Activated naive CD4-positive, alpha-beta T cell treated with anti-CD3 and anti-CD28 coated beads, Interleukin-2, amount 50 U/mL, for 72 hours (primary cell): ENCODE results near the gene SREBF2. TPM values are rescaled to one million over a fixed set of nuclear protein-coding genes. Genes with fewer than 3 reads are reported as not detected.
A peak's percentile ranks its signal among the peaks of the same experiment; 100 is the strongest.

ENCODE experiments used
- ATAC-seq, 2 donors: fragments of 150-1000 bp; cut with Tn5 transposase; 2 replicates each; pipeline ENCODE4 v1.10.0; 2021; ENCODE audit warnings: mild to moderate bottlenecking in 2 of 2, moderate library complexity in 2 of 2
- DNase-seq, 2 donors: peaks; one replicate each; pipeline ENCODE4 v3.0.0; 2021 to 2022; ENCODE audit warnings: low spot score in 2 of 2
- H3K27ac Mint-ChIP-seq, 2 donors: one replicate each; pipeline ENCODE4 v1.8.0; 2022; ENCODE audit warnings: mild to moderate bottlenecking in 2 of 2, mixed read lengths in 2 of 2
- H3K36me3 Mint-ChIP-seq, 2 donors: one replicate each; pipeline ENCODE4 v1.8.0; 2022; ENCODE audit warnings: mixed read lengths in 2 of 2
- H3K9me3 Mint-ChIP-seq, 2 donors: one replicate each; pipeline ENCODE4 v1.8.0; 2022; ENCODE audit warnings: mixed read lengths in 2 of 2
- total RNA-seq, 2 donors: library from RNA; stranded (reverse); gene quantifications; one replicate each; pipeline ENCODE4 v1.2.3, GENCODE V29; 2022

SREBF2 gene
- total RNA-seq, 2 donors from 2014 or later, result 162 to 163 TPM

DNA sequence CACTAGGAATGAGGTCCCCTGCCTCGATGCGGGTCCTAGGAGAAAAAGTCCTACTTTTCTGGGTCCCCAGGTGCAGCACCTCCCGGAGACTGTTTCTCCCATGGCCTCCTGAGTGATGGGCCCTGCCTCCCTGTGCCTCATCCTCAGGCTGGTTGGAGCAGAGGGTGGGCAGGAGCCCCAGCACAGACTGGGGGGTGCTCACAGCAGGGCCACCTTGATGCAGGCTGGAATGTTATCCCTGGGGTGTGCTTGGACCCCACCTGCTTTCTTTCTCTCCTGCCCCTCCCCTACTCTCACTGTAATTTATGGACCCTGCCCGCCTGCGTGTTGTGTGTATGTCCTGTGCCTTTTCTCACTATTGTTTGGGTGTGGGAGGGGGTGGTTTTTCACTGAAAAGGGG is 73.9 kb downstream of the SREBF2 start:
- peak overlapping the region in 1 of 2 donors; percentile 18 for H3K27ac Mint-ChIP-seq
- H3K9me3 Mint-ChIP-seq, result no peaks in the 10 kb centered on the region
- ATAC-seq (no peak), DNase-seq (no peak)
- H3K36me3 Mint-ChIP-seq, result no peaks in the 10 kb centered on the region

DNA sequence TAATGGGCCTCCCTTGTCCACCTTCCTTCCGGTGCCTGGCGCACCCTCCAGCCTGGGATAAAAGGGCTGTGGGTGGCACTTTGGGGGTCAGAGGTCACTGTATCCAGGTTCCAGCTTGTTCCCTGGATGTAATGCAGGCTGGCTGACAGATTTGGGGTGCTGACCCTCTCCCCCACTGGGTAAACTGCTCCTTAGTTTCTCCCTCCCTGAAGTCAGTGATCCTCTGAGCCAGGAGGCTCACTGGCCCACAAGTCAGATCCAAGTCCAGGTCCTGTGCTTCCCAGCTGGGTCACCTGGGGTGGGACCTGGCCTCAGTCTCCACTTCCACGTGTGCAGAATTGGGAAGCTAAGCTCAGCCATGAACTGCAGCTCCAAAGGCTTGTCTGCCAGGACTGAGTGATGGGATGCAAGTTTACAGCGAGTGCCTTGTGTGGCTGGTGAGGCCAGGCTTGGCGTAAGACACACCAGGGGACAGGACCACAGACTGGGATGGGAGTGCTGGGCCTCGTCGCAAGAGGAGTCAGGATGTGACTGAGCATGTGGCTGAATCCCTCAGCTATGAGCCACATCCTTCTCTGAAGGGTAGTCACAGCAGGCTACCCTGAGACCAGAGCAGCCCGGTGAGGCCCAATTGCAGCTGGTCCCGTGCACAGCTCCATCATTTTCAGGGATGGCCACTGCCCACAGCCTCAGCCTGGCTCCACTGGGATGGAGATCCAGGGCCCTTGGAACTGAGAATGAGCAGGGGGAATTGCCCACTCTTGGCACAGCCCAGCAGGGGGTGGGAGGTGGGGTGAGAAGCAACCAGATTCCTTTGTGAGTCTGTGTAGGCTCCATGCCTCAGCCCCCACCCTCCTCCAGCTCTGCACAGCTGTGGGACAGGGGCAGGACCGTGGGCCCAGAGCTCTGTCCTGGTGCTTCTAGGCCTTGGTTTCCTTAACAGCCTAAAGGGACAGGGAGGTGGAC is 74.8 kb downstream of the SREBF2 start:
- ATAC-seq (peak in 1 of 2 donors; percentile 53), DNase-seq (no peak)
- no peaks in the 10 kb centered on the region for H3K9me3 Mint-ChIP-seq
- H3K27ac Mint-ChIP-seq, result peak overlapping the region; percentile 18 to 33
- no peaks in the 10 kb centered on the region for H3K36me3 Mint-ChIP-seq

DNA sequence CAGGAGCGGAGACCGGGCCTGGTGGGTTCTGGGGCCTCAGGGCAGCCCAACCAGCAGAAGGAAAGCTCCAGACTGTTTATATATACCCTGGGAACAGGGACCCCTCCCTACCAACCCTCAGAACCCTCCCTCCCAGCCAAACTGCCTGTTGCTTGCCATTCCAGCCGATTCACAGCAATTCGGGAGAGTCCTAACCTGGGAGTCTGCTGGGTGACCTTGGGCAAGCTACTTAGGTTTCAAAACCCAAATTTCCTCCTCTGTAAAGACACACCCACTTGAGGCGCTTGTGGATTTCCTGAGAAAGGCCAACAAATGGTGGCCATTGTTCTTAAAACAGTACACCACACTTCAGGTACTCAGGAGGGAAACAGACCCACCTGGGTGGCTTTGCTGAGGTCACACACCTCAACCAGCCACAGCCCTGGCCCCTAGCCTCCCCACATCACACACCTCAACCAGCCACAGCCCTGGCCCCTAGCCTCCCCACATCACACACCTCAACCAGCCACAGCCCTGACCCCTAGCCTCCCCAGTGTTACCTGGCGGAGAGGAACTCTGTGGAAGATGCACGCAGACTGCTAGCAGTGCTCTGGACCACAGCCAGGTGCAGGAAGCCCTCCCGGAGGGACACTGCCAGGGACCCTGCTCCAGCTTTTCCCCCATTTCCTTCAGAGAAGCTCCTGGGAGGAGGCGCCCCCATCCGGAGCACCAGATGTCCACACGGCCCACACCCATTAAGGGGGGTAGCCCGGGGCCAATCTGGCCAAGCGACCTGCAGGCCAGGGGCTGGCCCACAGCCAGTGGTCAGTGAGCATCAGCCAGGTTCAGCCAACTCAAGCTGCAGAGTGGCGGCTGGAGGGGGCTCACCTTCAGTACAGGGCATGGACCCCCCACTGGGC is 75.8 kb downstream of the SREBF2 start:
- Mint-ChIP-seq H3K9me3 (no peaks in the 10 kb centered on the region), H3K27ac (peak overlapping the region; percentile 46 to 55), H3K36me3 (no peaks in the 10 kb centered on the region)
- no peak for DNase-seq
- peak in 1 of 2 donors; percentile 25 for ATAC-seq

DNA sequence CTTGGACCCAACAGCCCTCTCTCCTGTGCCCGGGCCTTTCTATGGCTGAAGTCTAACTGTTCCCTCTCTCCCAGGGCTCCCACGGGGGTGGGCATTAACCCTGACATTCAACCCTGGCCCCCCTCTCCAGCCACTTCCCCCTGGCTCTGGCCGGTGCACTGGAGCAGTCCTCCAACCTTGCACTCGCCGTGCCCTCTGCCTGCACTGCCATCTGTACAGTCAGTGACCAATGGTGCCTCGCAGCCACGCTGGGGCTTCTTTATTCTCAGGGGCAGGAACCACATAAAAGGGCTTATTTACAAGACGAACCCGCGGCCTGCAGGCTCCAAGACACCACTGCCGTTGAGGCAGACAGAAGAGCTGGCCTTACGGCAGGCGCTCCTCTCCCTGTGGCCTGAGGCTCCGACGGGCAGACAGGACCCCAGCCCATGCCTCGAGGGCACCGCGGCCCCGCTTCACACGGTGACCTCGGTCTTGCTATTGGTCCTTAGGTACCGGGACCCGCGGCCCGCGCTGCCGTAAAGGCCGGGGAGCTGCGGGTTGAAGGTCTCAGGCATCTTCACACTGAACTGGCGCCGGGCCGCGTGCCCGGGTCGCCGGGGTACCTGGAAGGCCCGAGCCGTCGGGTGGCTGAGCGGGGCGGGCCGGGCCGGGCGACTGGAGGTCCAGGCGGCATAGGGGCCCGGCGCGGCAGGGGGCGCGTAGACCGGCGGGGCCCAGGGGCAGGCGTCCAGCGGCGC is 76.6 kb downstream of the SREBF2 start:
- DNase-seq (no peak), ATAC-seq (no peak)
- H3K27ac Mint-ChIP-seq, result peak overlapping the region; percentile 46 to 55
- H3K9me3 Mint-ChIP-seq, result no peaks in the 10 kb centered on the region
- no peaks in the 10 kb centered on the region for H3K36me3 Mint-ChIP-seq

DNA sequence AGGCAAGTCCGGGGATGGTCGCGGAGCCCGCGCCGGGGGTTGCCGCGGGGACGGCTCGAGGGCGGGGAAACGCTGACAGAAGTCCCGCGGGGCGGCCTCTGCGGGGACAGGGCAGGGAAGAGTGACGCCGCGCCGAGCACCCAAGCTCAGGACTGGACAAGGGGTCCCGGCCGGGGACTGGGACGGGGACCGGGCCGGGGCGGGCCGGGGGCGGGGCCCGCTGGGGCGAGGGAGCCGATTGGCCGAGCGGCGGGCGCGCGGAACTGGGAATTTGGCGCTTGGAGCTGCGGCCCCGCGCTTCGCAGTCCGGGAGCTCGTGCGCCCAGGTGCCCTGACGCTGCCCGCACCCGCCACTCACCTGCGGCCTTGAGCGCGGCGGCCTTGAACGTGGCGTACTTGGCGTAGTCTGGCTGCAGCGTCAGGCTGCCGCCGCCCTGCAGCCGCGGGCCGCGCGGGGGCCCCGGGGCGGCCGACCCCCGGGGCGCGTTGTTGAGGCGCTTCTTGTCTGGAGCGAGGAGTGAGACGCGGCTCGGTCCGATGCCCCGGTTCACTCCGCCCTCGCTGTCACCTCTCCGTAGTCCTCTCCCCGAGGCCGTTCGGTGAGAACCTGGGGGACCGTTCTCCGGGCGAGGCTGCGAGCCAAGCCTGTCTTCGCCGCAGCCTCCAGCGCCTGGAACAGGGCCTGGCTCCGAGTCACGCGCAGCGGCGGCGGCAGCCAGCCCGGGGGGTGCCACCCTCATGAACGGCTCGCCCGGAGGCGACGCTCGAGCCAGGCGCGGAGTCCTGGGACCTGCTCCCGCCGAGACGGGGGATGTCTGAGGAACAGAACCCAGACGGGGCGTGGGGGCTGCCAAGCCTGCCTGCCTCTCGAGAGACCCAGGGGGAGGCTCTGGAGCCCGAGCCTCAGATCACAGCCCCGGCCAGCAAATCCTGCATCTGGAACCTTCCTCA is 77.4 kb downstream of the SREBF2 start:
- peak in 1 of 2 donors; percentile 16 for ATAC-seq
- DNase-seq, result no peak
- Mint-ChIP-seq H3K9me3 (no peaks in the 10 kb centered on the region), H3K36me3 (no peaks in the 10 kb centered on the region), H3K27ac (no peak overlapping the region)

DNA sequence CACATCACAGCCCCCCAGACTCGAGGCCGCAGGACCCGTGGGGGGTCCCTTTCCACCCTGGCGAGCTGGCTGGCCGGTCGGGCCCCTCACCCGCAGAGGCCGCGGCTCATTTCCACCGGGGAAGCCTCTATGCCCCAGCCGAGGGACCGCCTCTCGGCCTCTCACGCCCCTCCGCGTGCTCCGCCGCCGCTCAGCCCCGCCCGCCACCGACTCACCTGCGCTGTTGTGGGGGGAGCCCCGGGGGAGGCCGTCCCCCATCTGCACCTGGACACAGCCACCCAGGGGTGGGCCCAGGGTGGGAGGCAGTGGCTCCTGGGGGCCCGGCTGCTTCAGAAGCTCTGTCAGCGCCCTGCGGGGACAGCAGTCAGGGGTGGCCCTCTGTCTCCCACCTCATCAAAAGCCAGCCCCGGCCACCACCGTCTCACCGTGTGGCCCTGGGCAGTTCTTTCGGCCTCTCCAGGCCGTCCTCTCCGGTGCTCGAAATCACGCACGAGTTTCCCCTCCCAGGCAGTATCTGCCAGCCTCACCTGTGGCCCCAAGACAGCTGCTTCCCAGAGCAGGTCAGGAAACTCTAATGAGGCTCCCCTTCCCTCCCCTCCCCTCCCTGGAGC is 78.2 kb downstream of the SREBF2 start:
- H3K36me3 Mint-ChIP-seq, result no peaks in the 10 kb centered on the region
- peak in 1 of 2 donors; percentile 7 for ATAC-seq
- no peak overlapping the region for H3K27ac Mint-ChIP-seq
- no peaks in the 10 kb centered on the region for H3K9me3 Mint-ChIP-seq
- DNase-seq, result no peak

DNA sequence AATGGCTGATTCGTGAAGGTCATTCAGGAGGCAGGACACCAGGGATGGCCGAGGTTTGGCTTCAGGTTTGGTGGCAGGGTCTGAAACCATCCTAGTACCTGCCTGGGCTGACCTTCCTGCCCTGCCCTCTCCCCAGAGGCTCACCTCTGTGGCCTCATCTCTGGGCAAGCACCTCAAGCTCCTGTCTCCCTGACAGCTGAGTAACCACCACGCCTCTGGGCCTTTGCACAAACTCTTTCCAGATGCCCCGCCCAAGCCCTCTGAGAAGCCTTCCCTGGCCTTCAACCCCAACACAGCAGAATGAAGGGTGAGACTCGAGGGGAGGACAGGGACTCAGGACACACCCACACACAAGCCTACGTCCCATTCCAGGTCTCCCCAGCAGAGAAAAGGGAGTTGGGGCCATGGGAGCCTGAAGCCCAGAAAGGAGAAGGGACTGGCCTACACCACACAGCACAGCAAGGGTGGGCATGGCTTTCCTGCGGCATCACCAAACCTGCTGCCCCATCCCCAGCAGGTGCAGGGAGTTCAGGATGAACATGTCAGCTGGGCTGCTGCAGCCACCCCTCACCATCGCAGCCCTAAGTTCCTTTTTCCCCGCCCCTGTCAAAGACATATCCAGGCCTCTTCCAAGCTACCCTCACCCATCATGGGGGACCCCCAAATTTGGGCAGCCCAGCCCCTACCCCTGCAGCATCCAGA is 79.6 kb downstream of the SREBF2 start:
- ATAC-seq (no peak), DNase-seq (no peak)
- H3K36me3 Mint-ChIP-seq, result no peaks in the 10 kb centered on the region
- H3K27ac Mint-ChIP-seq, result peak overlapping the region in 1 of 2 donors; percentile 52
- H3K9me3 Mint-ChIP-seq, result no peaks in the 10 kb centered on the region

DNA sequence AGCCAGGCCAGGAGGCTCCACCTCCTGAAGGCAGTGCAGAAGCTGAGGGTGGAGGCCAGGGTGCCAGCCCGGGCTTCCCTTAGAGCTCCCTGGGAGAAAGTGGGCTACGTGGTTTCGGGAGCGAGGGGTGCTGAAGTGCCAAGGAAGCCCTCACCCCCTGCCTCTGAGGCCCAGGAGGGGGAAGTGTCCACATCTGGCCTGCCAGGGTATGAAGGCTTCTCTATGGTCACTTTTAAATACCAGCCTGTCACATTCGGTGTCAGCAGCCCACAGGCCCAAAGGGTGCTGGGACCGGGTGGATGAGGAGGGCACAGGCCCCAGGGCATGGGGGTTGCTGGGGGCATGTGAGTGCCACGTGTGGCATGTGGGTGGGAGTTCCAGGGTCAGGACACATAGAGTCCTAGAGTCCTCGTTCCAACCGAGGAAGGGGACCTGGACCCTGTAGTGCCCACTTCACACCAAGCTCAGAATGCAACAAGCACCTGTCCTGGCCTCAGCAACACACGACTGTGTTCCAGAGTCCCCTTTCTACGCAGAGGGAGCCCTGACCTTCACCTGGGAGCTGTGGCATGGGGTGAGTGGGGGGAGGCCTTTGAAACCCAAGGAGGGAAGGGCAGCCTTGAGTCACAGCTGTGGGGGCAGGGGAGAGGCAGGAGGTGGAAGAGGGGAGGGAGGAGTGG is 80.3 kb downstream of the SREBF2 start:
- Mint-ChIP-seq H3K36me3 (no peaks in the 10 kb centered on the region), H3K9me3 (no peaks in the 10 kb centered on the region), H3K27ac (no peak overlapping the region)
- DNase-seq (no peak), ATAC-seq (no peak)

DNA sequence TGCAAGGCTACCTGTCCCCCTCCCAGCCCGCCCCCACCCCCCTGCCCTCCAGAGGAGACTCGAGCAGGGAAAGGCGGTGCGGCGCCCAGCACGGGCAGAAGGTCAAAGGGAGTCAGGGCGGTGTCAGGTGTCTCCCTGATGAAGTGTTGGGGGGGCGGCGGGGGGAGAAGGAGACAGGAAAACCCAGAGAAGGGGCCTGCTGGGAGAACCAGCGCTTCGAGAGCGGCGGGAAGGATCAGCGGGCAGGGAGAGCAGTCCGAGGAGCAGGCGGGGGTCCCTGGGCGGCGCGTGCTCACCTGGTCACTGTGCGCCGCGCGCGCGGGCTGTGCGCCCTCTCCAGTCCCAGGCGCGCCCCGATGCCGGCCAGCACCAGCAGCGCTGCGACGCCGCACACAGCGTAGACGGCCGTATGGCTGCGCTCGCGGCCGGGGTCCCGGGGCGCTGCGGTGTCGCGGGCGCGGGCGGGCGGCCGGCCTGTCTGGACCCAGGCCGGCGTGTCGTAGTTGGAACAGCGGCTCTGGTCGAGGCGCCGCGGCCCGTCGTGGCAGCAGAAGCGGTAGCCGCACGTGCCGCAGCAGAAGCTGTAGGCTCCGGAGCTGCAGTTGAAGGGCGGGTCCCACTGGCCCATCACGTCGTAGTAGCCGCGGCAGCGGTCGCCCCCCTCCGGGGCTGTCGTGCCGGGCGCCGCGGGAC is 81.1 kb downstream of the SREBF2 start:
- H3K9me3 Mint-ChIP-seq, result no peaks in the 10 kb centered on the region
- no peaks in the 10 kb centered on the region for H3K36me3 Mint-ChIP-seq
- H3K27ac Mint-ChIP-seq, result no peak overlapping the region
- DNase-seq (no peak), ATAC-seq (peak in 1 of 2 donors; percentile 4)

DNA sequence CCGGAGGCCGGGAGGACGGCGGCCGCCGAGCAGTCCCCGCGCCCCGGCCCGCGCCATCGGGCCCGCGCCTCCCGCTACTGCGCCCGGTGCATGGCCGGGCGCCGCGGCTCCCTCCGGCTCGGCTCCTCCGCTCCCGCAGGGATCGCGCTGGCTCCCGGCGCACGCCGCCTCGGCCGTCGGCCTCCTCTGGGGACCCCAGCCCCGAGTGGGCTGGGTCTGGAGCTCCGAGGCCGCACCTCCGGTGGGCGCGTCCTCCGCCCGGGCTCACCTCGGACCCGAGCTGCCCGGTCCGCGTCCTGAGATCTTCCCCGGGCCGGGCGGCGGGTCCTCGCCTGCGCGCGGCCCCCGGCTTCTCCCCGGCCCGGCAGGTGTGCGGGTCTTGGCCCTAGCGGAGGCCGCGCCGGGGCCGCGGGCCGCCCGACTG is 81.7 kb downstream of the SREBF2 start:
- ATAC-seq, result no peak
- Mint-ChIP-seq H3K9me3 (no peaks in the 10 kb centered on the region), H3K36me3 (no peaks in the 10 kb centered on the region), H3K27ac (no peak overlapping the region)
- no peak for DNase-seq

DNA sequence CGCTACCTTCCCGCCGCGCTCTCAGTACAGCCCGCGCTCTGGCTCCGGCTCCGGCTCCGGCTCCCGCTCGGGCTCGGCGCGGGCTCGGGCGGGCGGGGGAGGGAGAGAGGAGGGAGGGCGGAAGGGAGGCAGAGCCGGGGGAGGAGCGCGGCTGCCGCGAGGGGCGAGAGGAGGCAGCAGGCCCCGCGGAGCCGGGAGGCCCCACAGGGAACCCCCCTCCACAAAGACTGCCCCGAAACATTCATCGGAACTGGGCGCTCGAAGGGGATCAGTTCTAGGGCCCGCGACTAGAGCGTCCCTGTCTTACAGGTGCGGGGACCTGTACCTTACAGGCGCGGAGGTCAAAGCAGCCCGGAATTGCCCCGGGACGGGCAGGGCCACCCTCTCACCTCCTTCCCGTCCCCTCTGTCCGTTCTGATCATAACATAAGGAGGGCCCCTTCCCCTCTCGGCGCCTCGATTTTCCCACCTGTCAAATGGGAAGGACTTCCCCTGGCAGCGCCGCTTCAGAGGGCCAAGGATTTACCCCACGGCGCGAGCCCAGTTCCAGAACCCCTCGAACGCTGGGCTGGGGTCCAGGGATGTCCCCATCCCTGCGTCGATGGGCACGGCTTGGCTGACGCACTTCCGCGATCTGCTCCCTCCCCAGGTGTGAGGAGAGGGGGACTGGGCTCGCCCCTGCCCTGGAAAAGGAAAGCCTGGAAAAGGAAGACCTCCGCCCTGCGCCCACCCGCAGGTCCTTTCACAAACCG is 82.3 kb downstream of the SREBF2 start, which contains the start of gene SHISA8:
TSS of gene SHISA8 (minus strand) at position 40 of the 751 bp plus-strand sequence. CDS start 407 bp downstream, outside the sequence.
- H3K27ac Mint-ChIP-seq, result no peak within 1 kb of the TSS
- DNase-seq, result peak in 1 of 2 donors; percentile 65
- no peaks in the 10 kb centered on the region for H3K9me3 Mint-ChIP-seq
- ATAC-seq, result peak; percentile 42 to 46
- H3K36me3 Mint-ChIP-seq, result no peaks in the 10 kb centered on the region

DNA sequence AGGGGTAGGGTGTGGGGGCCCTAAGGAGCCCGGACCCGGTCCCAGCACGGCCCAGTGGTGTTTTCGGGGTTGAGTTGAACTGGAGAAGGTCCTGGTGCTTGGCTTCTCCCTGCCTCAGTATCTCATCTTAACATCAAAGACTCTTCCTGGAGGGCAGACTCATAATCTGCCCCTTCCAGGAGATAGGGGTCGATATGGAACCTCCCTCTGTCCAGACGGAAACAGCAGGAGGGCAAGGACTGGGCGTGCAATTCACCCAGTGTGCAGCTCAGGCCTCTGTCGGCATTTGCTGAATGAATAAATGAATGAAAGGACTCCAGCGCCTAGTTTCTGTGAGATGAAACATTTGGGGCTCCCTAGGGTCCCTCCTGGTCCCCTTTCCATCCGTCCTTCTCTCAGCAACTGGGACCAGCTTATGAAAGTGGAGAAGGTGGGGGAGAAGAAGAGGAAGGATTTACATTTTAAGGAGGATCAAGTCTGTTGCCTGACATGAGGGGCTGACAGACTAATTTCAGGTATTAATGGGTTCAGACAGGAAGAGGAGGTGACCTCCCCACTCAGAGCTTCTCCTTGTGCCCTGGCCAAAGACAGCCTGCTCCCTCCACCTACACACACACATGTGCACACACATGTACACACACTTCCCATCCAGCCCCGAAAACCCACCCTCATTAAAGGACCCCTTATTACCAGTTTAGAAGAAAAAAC is 83.0 kb downstream of the SREBF2 start:
- no peak for DNase-seq
- no peak for ATAC-seq
- Mint-ChIP-seq H3K9me3 (no peaks in the 10 kb centered on the region), H3K36me3 (no peaks in the 10 kb centered on the region), H3K27ac (no peak overlapping the region)
